ENCODE measurements around the gene RALGPS2.

DNA sequence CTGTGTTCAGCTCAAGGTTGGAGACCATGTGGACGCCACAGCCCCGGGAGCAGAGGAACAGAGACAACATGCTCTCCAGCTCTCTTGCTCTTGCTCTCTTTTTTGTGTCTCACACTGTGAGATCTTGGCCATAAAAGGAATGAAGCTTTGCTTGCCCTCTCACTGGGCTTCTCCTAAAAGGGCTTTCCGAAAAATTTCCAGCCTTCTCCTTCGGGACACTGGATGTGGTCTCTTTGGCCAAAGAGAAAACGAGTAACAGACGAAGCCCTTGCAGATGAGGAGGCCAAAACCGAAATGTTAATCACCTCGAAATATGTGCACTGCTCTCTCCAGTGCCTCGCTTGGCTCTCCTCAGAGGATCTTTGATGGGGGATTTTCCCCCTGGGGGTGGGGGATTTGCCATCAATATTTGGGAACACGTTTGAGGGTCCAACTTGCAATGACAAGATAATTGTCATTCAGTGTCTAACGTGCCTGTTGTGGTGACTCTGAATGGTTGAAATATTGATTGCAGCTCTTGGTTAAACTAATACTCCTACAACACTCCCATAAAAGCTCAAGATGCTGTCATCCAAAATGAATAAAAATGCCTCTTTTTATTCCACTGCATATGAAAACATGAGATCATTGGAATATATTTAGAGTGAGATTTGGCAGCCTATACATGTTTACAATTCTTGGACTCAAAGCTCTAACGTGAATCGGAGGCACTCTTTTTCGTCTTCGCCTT, 214.5 kb downstream of the RALGPS2 start:
- TF ChIP-seq, protein P1, sequence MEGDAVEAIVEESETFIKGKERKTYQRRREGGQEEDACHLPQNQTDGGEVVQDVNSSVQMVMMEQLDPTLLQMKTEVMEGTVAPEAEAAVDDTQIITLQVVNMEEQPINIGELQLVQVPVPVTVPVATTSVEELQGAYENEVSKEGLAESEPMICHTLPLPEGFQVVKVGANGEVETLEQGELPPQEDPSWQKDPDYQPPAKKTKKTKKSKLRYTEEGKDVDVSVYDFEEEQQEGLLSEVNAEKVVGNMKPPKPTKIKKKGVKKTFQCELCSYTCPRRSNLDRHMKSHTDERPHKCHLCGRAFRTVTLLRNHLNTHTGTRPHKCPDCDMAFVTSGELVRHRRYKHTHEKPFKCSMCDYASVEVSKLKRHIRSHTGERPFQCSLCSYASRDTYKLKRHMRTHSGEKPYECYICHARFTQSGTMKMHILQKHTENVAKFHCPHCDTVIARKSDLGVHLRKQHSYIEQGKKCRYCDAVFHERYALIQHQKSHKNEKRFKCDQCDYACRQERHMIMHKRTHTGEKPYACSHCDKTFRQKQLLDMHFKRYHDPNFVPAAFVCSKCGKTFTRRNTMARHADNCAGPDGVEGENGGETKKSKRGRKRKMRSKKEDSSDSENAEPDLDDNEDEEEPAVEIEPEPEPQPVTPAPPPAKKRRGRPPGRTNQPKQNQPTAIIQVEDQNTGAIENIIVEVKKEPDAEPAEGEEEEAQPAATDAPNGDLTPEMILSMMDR (IDR thresholded peaks at IDR 0.05 in 8 of 11, conservative IDR thresholded peaks at IDR 0.05 in 3 of 11), result no peak
- TF ChIP-seq POLR2A (IDR thresholded peaks at IDR 0.05) (no peak), POLR2AphosphoS5 (IDR thresholded peaks at IDR 0.05) (no peak)

Data from spleen (tissue), 7 donors.